Smooth muscle cell (in vitro differentiated cells): ENCODE data around the gene MOV10L1. TPM values are rescaled to one million over a fixed set of nuclear protein-coding genes. Genes with fewer than 3 reads are reported as not detected.

Experiments
- DNase-seq: peaks from one replicate; lab custom pipeline; 2025; ENCODE audit not compliant: unreplicated experiment; lab: John Stamatoyannopoulos, UW
- H2AFZ ChIP-seq: fragments of 200-600 bp; sonication (generic); 2 replicates; pipeline ENCODE4 v1.6.0; 2016; ENCODE audit warnings: antibody characterized with exemption, low read depth, mild to moderate bottlenecking
- H3F3A ChIP-seq: fragments of 200-600 bp; sonication (generic); 2 replicates; pipeline ENCODE4 v1.6.0; 2017; ENCODE audit warnings: antibody characterized with exemption, low read depth
- H3K27ac ChIP-seq: fragments of 200-600 bp; sonication (generic); 2 replicates; pipeline ENCODE4 v1.5.1; 2016; ENCODE audit warnings: low read depth, mild to moderate bottlenecking
- H3K27me3 ChIP-seq: fragments of 200-600 bp; sonication (generic); 2 replicates; pipeline ENCODE4 v1.6.1; 2016; ENCODE audit warnings: low read depth, mild to moderate bottlenecking
- H3K36me3 ChIP-seq: fragments of 200-600 bp; sonication (generic); 2 replicates; pipeline ENCODE4 v1.5.1; 2016; ENCODE audit warnings: low read depth
- H3K4me1 ChIP-seq: fragments of 200-600 bp; sonication (generic); 2 replicates; pipeline ENCODE4 v1.5.1; 2016; ENCODE audit warnings: low read depth
- H3K4me2 ChIP-seq: fragments of 200-600 bp; sonication (generic); 2 replicates; pipeline ENCODE4 v1.6.0; 2016; ENCODE audit warnings: mild to moderate bottlenecking
- H3K4me3 ChIP-seq: fragments of 200-600 bp; sonication (generic); 2 replicates; pipeline ENCODE4 v1.5.1; 2016; ENCODE audit warnings: mild to moderate bottlenecking
- H3K79me2 ChIP-seq: fragments of 200-600 bp; sonication (generic); 2 replicates; pipeline ENCODE4 v1.6.0; 2016; ENCODE audit warnings: low read depth, mild to moderate bottlenecking
- H3K9ac ChIP-seq: fragments of 200-600 bp; sonication (generic); 2 replicates; pipeline ENCODE4 v1.6.0; 2016; ENCODE audit warnings: low read depth
- H3K9me3 ChIP-seq: fragments of 200-600 bp; sonication (generic); replicated peaks from 2 replicates; pipeline ENCODE4 v1.5.1; 2016; ENCODE audit warnings: low read depth
- H4K20me1 ChIP-seq: fragments of 200-600 bp; sonication (generic); 2 replicates; pipeline ENCODE4 v1.6.0; 2016; ENCODE audit warnings: low read depth
- CTCF ChIP-seq: fragments of 200-600 bp; sonication (generic); IDR thresholded peaks from 2 replicates; pipeline ENCODE4 v1.5.1; 2017; ENCODE audit warnings: borderline replicate concordance, mild to moderate bottlenecking, antibody characterized with exemption; ENCODE audit not compliant: insufficient read depth, poor library complexity, severe bottlenecking
- WGBS: methylation state at CpG from one replicate; pipeline ENCODE4 v1.1.7; 2016; ENCODE audit warnings: low lambda C conversion rate; 5-methylcytosine and 5-hydroxymethylcytosine counted together
- polyA plus RNA-seq: library from polyadenylated mRNA; unstranded; fragments of >200 nt; fragmentation: Nextera tagmentation; extraction: Ambion mirVana; gene quantifications from 2 replicates; pipeline ENCODE4 v1.2.1, GENCODE V29; 2016
- total RNA-seq: library from RNA; depleted of rRNA; stranded (reverse); fragments of >200 nt; gene quantifications from 2 replicates; pipeline ENCODE4 v1.2.3, GENCODE V29; 2014

The MOV10L1 gene
- total and polyA plus RNA-seq, 2 experiments from 2014 or later = 0.10 to 0.85 TPM

GRCh38 chr22:50180727-50181521, 91.1 kb downstream of the MOV10L1 start:
- no peak for DNase-seq
- TF ChIP-seq CTCF = no peak
- Histone ChIP-seq H2AFZ (no peak overlapping the region), H3K4me2 (no peak overlapping the region), H3K79me2 (peaks cover under 1% of the 10 kb centered on the region), H4K20me1 (no peaks in the 10 kb centered on the region), H3F3A (no peaks in the 10 kb centered on the region), H3K36me3 (no peaks in the 10 kb centered on the region), H3K9me3 (no peaks in the 10 kb centered on the region), H3K27ac (no peak overlapping the region), H3K9ac (no peak overlapping the region), H3K4me3 (no peak overlapping the region), H3K27me3 (no peaks in the 10 kb centered on the region), H3K4me1 (no peaks in the 10 kb centered on the region)
- WGBS = 97% methylated on average over 26 of the region's 27 CpGs

- Histone ChIP-seq H3K9me3 (no peaks in the 10 kb centered on the region), H3K36me3 (no peaks in the 10 kb centered on the region), H4K20me1 (peaks cover 5% of the 10 kb centered on the region), H3K4me3 (no peak overlapping the region), H3K27me3 (no peaks in the 10 kb centered on the region), H3K4me1 (no peaks in the 10 kb centered on the region), H3K79me2 (peaks cover 15% of the 10 kb centered on the region), H3F3A (no peaks in the 10 kb centered on the region), H3K27ac (no peak overlapping the region), H2AFZ (no peak overlapping the region), H3K4me2 (no peak overlapping the region), H3K9ac (no peak overlapping the region)
- no peak for TF ChIP-seq CTCF
- WGBS = 93% methylated on average over 29 of the region's 31 CpGs
- no peak for DNase-seq
Measured at GRCh38 chr22:50182176-50183081, 92.6 kb downstream of the MOV10L1 start.

- no peak overlapping the region for H3K4me2 ChIP-seq
- H4K20me1 ChIP-seq = peaks cover 5% of the 10 kb centered on the region
- H3K9ac ChIP-seq = no peak overlapping the region
- no peaks in the 10 kb centered on the region for H3K27me3 ChIP-seq
- H3K27ac ChIP-seq = no peak overlapping the region
- TF ChIP-seq CTCF = no peak
- peaks cover 24% of the 10 kb centered on the region for H3K79me2 ChIP-seq
- H3K9me3 ChIP-seq = no peaks in the 10 kb centered on the region
- no peaks in the 10 kb centered on the region for H3K4me1 ChIP-seq
- no peaks in the 10 kb centered on the region for H3K36me3 ChIP-seq
- no peaks in the 10 kb centered on the region for H3F3A ChIP-seq
- no peak overlapping the region for H2AFZ ChIP-seq
- WGBS = 93% methylated on average over 18 of the region's 19 CpGs
- no peak for DNase-seq
- H3K4me3 ChIP-seq = no peak overlapping the region
Measured at GRCh38 chr22:50183141-50183971, 93.5 kb downstream of the MOV10L1 start.
